K562 (cell line): Measurements from ENCODE around the gene TNIP2. TPM values are rescaled to one million over a fixed set of nuclear protein-coding genes. Genes with fewer than 3 reads are reported as not detected.

ENCODE experiments used
- ATAC-seq: fragments of 200-7000 bp; cut with Tn5 transposase; 3 replicates; pipeline ENCODE4 v1.9.1; 2020; ENCODE audit warnings: moderate library complexity
- BruUV-seq: library from RNA; stranded (reverse); fragments of 400-500 nt; replicated peaks from 2 replicates; lab custom pipeline; 2021; lab: Mats Ljungman, UMichigan
- CTCF ChIA-PET: fragments of 300-600 bp; formaldehyde crosslinking; extraction: SDS; loops from one replicate; lab custom pipeline; 2021; ENCODE audit warnings: low intra/inter-chr PET ratio; lab: Yijun Ruan, JAX
- POLR2A ChIA-PET: fragments of 300-600, 350-650 bp; sonication (Branson Sonifier 250); formaldehyde crosslinking; extraction: SDS; loops from one replicate; lab custom pipeline; 2021; ENCODE audit warnings: antibody characterized with exemption, inconsistent platforms; lab: Yijun Ruan, JAX
- DNase-seq, 4 experiments: peaks; one replicate each; pipeline versions ENCODE4 v3.0.0 to v3.0.0-alpha.2; 2011 to 2018; ENCODE audit warnings: low spot score in 3 of 4, mixed read lengths in 3 of 4; ENCODE audit errors: extremely low read depth in 1 of 4
- FAIRE-seq: peaks from 2 replicates; lab custom pipeline; 2011; peaks lifted over from hg19 to GRCh38; lab: Jason Lieb, UNC
- H2AFZ ChIP-seq: 2 replicates; pipeline ENCODE4 v1.6.0; 2011; ENCODE audit warnings: low read depth, low read length, control low read depth, inconsistent platforms
- H3K27ac ChIP-seq: fragments of 200-600 bp; 3 replicates; pipeline ENCODE4 v1.8.0; 2011; ENCODE audit warnings: low read depth, mild to moderate bottlenecking, control low read depth, inconsistent platforms, low read length, moderate library complexity, mixed read lengths; ENCODE audit errors: extremely low read depth
- H3K27me3 ChIP-seq, 2 experiments: fragments of 300-600 bp in 1 of 2; 2 replicates in 1 of 2; 3 replicates in 1 of 2; pipeline versions ENCODE4 v1.6.0 to v1.8.0; 2011; ENCODE audit warnings: inconsistent platforms in 2 of 2, low read length in 2 of 2, mild to moderate bottlenecking in 1 of 2, mixed read lengths in 1 of 2, moderate library complexity in 1 of 2; ENCODE audit not compliant: control insufficient read depth in 2 of 2, insufficient read depth in 2 of 2
- H3K36me3 ChIP-seq: fragments of 300-600 bp; 3 replicates; pipeline ENCODE4 v1.8.0; 2011; ENCODE audit warnings: mild to moderate bottlenecking, low read length, inconsistent platforms; ENCODE audit not compliant: control insufficient read depth, insufficient read depth
- H3K4me1 ChIP-seq, 2 experiments: fragments of 200-600 bp in 1 of 2; replicated peaks in 1 of 2; 2 replicates in 1 of 2; 3 replicates in 1 of 2; pipeline versions ENCODE4 v1.5.1 to v1.8.0; 2011; ENCODE audit warnings: inconsistent platforms in 2 of 2, low read length in 2 of 2, mild to moderate bottlenecking in 1 of 2, mixed read lengths in 1 of 2, moderate library complexity in 1 of 2; ENCODE audit not compliant: control insufficient read depth in 2 of 2, insufficient read depth in 2 of 2
- H3K4me2 ChIP-seq: 2 replicates; pipeline ENCODE4 v1.6.1; 2011; ENCODE audit warnings: low read length, control low read depth, inconsistent platforms, mixed read lengths; ENCODE audit not compliant: insufficient read depth
- H3K4me3 ChIP-seq: fragments of 200-600 bp; sonication (generic), shearing (Covaris generic); 2 replicates; pipeline ENCODE4 v1.5.1; 2016; ENCODE audit warnings: control low read depth, inconsistent platforms
- H3K79me2 ChIP-seq: fragments of 200-600 bp; 3 replicates; pipeline ENCODE4 v1.8.0; 2011; ENCODE audit warnings: low read length, inconsistent platforms; ENCODE audit not compliant: control insufficient read depth, insufficient read depth
- H3K9ac ChIP-seq, 2 experiments: 2 replicates each; pipeline versions ENCODE4 v1.6.0 to v1.6.1; 2011; ENCODE audit warnings: low read depth in 2 of 2, low read length in 2 of 2, control low read depth in 1 of 2, inconsistent platforms in 1 of 2, mild to moderate bottlenecking in 1 of 2, mixed read lengths in 1 of 2; ENCODE audit not compliant: insufficient read depth in 1 of 2
- H3K9me1 ChIP-seq: one replicate; pipeline ENCODE4 v1.6.0; 2011; ENCODE audit warnings: inconsistent platforms, mild to moderate bottlenecking, low read length, moderate library complexity; ENCODE audit not compliant: control insufficient read depth, insufficient read depth
- H3K9me3 ChIP-seq: replicated peaks from 2 replicates; pipeline ENCODE4 v1.5.1; 2011; ENCODE audit warnings: low read depth, low read length, inconsistent platforms; ENCODE audit not compliant: control insufficient read depth, insufficient read depth
- H4K20me1 ChIP-seq: replicated peaks from 2 replicates; pipeline ENCODE4 v1.6.1; 2011; ENCODE audit warnings: low read length, inconsistent platforms, mixed read lengths; ENCODE audit not compliant: control insufficient read depth, insufficient read depth
- CBFA2T3 ChIP-seq: fragments of 450-650 bp; IDR thresholded peaks from 2 replicates; pipeline ENCODE4 v1.6.1; 2017
- FUS ChIP-seq: fragments of 200-400 bp; formaldehyde crosslinking; optimal IDR thresholded peaks from 2 replicates; pipeline ENCODE3; 2017; ENCODE audit warnings: low read depth, low read length
- NCOR1 ChIP-seq: fragments of 450-650 bp; IDR thresholded peaks from 2 replicates; pipeline ENCODE4 v1.6.1; 2016; ENCODE audit warnings: mild to moderate bottlenecking, moderate library complexity
- PTBP1 ChIP-seq: fragments of 200-400 bp; formaldehyde crosslinking; IDR thresholded peaks from 2 replicates; pipeline ENCODE4 v1.6.1; 2017; ENCODE audit warnings: low read depth, low read length
- RBFOX2 ChIP-seq: fragments of 200-400 bp; formaldehyde crosslinking; IDR thresholded peaks from 2 replicates; pipeline ENCODE4 v1.6.1; 2017; ENCODE audit warnings: low read depth, mild to moderate bottlenecking, low read length, moderate library complexity
- SMC3 ChIP-seq: conservative IDR thresholded peaks from 2 replicates; pipeline ENCODE4 v1.6.1; 2011; ENCODE audit warnings: low read depth, low read length, improper control_type of control experiment; ENCODE audit not compliant: insufficient read depth
- SP1 ChIP-seq: sonication (generic); formaldehyde crosslinking; IDR thresholded peaks from 2 replicates; pipeline ENCODE4 v1.8.1; 2022; ENCODE audit warnings: mild to moderate bottlenecking, missing genetic modification reagents
- ZFP36 ChIP-seq: fragments of 150-350 bp; IDR thresholded peaks from 2 replicates; pipeline ENCODE4 v1.6.1; 2018; ENCODE audit warnings: low read length, low read depth; ENCODE audit not compliant: partially characterized antibody
- ZNF143 ChIP-seq: sonication (generic); formaldehyde crosslinking; IDR thresholded peaks from 2 replicates; pipeline ENCODE4 v1.9.0; 2022; ENCODE audit warnings: mild to moderate bottlenecking, missing genetic modification reagents
- WGBS: fragments of 100-300 bp; shearing (Covaris generic); methylation state at CpG from one replicate; pipeline ENCODE4 v1.1.6; 2016; ENCODE audit warnings: low coverage, mixed read lengths; ENCODE audit not compliant: insufficient coverage; ENCODE audit errors: missing lambda C conversion rate; 5-methylcytosine and 5-hydroxymethylcytosine counted together
- in situ Hi-C: fragments of 300-500 bp; cut with MboI; formaldehyde crosslinking; loops from 4 replicates; pipeline ENCODE4 v1.15.0; 2018; ENCODE audit warnings: inconsistent platforms, mixed read lengths
- intact Hi-C: fragments of 100-400 bp; cut with micrococcal nuclease; formaldehyde crosslinking; loops from 2 replicates; pipeline ENCODE4 v1.14.2; 2022
- polyA plus RNA-seq, 8 experiments: library from polyadenylated mRNA; depleted of rRNA in 4 of 8; stranded (reverse) in 5 of 8; unstranded in 3 of 8; fragments of >200 nt; fragmentation: Nextera tagmentation in 2 of 8; fragmentation: Illumina TruSeq in 1 of 8; extraction: Ambion mirVana in 2 of 8; extraction: Trizol in 1 of 8; gene quantifications; 2 replicates each; pipeline versions ENCODE4 v1.2.1 to v1.2.3, GENCODE V29; 2011 to 2014; ENCODE audit warnings: inconsistent platforms in 1 of 8, missing spikeins in 1 of 8
- total RNA-seq, 7 experiments: library from RNA; depleted of rRNA in 6 of 7; stranded (reverse); fragments of >200 nt in 6 of 7; fragmentation: Illumina TruSeq in 2 of 7; extraction: Trizol in 2 of 7; gene quantifications; 2 replicates each; pipeline versions ENCODE4 v1.2.1 to v1.2.3, GENCODE V29; 2011 to 2021; ENCODE audit warnings: low replicate concordance in 1 of 7
- TF ChIP-seq, protein P1 (sequence below): fragments of 250-450 bp; sonication (Bioruptor Pico); IDR thresholded peaks from 2 replicates; pipeline ENCODE4 v1.8.0; 2022; ENCODE audit warnings: moderate library complexity, mild to moderate bottlenecking, inconsistent platforms
- TF ChIP-seq, protein P2 (sequence below): sonication (generic); formaldehyde crosslinking; IDR thresholded peaks from 2 replicates; pipeline ENCODE4 v1.5.0; 2020; ENCODE audit warnings: missing genetic modification reagents
- TF ChIP-seq, protein P3 (sequence below): IDR thresholded peaks from 2 replicates; pipeline ENCODE4 v1.6.1; 2016; ENCODE audit warnings: missing genetic modification characterization, missing compliant biosample characterization
- TF ChIP-seq, protein P4 (sequence below), 2 experiments: fragments of 450-650 bp in 1 of 2; sonication (generic) in 1 of 2; formaldehyde crosslinking; conservative IDR thresholded peaks; 2 replicates each; pipeline versions ENCODE4 v1.4.0 to v1.8.1; 2020 to 2022; ENCODE audit warnings: mild to moderate bottlenecking in 1 of 2, missing genetic modification reagents in 1 of 2

TNIP2 gene
- total and polyA plus RNA-seq, 9 of the 15 experiments (the other 6 are each of a cell fraction or from before 2014, with no cell fraction given) = 0.61 to 42.6 (median 19.5) TPM

DNA sequence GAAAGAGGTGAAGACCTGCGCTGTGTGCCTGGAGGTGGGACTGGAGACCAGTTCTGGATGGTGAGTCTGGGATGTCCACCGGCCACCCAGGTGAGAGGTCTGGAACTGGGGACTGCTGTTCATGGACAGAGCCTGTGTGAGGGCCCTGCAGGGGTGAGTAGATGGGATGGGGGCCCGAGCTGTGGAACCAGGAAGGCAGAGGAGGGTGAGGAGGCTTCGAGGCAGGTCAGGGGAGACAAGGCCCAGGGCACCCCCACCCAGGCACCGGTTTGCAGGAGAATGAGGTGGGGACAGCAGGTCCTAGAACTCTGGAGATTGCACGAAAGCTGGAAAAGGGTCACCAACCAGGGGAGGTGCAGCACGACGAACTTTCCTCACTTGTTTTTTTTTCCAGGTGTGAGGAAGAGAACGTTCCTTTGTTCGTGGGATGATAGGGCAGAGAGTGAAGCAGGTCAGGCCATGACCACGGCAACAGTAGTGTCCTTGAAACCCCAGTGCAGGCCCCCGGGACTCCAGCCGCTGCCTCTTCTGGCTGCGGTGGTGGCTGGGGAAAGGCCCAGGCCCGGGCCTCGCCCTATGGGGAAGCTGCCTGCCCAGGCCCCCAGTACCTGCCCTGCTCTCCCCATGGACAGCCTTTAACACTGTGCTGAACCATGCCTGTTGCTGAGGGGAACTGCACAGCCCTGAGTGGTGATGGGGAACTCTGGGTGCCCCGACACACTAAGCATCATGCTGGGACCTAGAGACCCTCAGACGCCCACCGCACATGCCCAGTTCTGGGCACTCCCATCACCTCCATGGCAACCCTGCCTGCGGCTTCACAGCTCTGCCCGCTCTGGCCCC lies 22.9 kb downstream of the TNIP2 start (continued):
- TF ChIP-seq PTBP1 = no peak

DNA sequence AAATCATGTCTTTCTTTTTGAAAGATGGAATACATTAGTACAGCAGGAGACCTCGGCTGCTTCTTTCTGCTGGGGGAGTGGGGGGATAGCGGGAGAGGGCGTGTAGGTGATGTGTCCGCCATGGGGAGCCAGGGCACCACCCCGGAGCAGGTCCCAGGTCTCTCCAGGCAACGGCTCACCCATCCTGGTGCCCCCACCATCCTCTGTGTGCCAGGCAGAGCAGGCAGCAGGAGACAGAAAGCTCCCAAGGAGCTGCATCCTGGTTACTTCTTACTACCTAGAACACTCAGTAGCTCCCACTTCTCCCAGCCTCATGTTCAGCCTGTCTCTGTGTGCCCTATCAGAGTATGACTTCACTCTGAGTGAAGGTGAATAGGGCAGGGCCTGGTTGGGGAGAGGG lies 23.6 kb downstream of the TNIP2 start:
- intact Hi-C loops = no loop called here

More for the DNA sequence above, 23.6 kb downstream of the TNIP2 start:
- Histone ChIP-seq H3K9me3 (no peaks in the 10 kb centered on the region), H3K27me3 (no peaks in the 10 kb centered on the region), H3K4me2 (no peak overlapping the region), H3K36me3 (peaks cover 32% of the 10 kb centered on the region; the same call in 2 of the 3 replicates), H3K9me1 (no peaks in the 10 kb centered on the region), H3K4me1 (peaks cover 0 to 12% of the 10 kb centered on the region in 2 experiments; a peak in 1 of 5 replicates), H3K27ac (no peak overlapping the region), H4K20me1 (no peaks in the 10 kb centered on the region), H3K4me3 (no peak overlapping the region), H3K9ac (no peak overlapping the region), H3K79me2 (no peaks in the 10 kb centered on the region), H2AFZ (no peak overlapping the region)
- POLR2A ChIA-PET = interaction anchor here (1.1 kb wide), 2 partner anchors 10 to 14 kb away, joined by 4 to 5 read pairs; no protein-coding TSS in a partner anchor
- BruUV-seq = no TSS peak
- 97% methylated on average over 5 of the region's 6 CpGs for WGBS
- in situ Hi-C loops = no loop called here
- FAIRE-seq = no peak
- no peak for ATAC-seq
- CTCF ChIA-PET = no interaction called here
- TF ChIP-seq, protein P1, sequence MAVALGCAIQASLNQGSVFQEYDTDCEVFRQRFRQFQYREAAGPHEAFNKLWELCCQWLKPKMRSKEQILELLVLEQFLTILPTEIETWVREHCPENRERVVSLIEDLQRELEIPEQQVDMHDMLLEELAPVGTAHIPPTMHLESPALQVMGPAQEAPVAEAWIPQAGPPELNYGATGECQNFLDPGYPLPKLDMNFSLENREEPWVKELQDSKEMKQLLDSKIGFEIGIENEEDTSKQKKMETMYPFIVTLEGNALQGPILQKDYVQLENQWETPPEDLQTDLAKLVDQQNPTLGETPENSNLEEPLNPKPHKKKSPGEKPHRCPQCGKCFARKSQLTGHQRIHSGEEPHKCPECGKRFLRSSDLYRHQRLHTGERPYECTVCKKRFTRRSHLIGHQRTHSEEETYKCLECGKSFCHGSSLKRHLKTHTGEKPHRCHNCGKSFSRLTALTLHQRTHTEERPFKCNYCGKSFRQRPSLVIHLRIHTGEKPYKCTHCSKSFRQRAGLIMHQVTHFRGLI = no peak
- TF ChIP-seq, protein P2, sequence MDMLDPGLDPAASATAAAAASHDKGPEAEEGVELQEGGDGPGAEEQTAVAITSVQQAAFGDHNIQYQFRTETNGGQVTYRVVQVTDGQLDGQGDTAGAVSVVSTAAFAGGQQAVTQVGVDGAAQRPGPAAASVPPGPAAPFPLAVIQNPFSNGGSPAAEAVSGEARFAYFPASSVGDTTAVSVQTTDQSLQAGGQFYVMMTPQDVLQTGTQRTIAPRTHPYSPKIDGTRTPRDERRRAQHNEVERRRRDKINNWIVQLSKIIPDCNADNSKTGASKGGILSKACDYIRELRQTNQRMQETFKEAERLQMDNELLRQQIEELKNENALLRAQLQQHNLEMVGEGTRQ (CRISPR knock-in tag) = no peak
- TF ChIP-seq FUS (no peak), SMC3 (no peak), ZNF143 (no peak), RBFOX2 (no peak), NCOR1 (no peak), ZFP36 (no peak), CBFA2T3 (no peak), SP1 (CRISPR knock-in tag) (no peak)
- TF ChIP-seq, protein P3, sequence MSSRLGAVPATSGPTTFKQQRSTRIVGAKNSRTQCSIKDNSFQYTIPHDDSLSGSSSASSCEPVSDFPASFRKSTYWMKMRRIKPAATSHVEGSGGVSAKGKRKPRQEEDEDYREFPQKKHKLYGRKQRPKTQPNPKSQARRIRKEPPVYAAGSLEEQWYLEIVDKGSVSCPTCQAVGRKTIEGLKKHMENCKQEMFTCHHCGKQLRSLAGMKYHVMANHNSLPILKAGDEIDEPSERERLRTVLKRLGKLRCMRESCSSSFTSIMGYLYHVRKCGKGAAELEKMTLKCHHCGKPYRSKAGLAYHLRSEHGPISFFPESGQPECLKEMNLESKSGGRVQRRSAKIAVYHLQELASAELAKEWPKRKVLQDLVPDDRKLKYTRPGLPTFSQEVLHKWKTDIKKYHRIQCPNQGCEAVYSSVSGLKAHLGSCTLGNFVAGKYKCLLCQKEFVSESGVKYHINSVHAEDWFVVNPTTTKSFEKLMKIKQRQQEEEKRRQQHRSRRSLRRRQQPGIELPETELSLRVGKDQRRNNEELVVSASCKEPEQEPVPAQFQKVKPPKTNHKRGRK (tag) = no peak
- TF ChIP-seq, protein P4, sequence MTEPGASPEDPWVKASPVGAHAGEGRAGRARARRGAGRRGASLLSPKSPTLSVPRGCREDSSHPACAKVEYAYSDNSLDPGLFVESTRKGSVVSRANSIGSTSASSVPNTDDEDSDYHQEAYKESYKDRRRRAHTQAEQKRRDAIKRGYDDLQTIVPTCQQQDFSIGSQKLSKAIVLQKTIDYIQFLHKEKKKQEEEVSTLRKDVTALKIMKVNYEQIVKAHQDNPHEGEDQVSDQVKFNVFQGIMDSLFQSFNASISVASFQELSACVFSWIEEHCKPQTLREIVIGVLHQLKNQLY (CRISPR knock-in tag; conservative IDR thresholded peaks at IDR 0.05) = no peak
- no peak for DNase-seq
